OCI-LY1 (cell line): ENCODE results near the gene PTPN4.

ENCODE experiments used
- EZH2 ChIP-seq: fragments of 200-600 bp; sonication (generic), shearing (Covaris generic); IDR thresholded peaks from 2 replicates; pipeline ENCODE4 v1.8.0; 2017; ENCODE audit warnings: borderline replicate concordance, mixed run types, mild to moderate bottlenecking, antibody characterized with exemption, low read length, moderate library complexity, mixed read lengths
- TF ChIP-seq, protein P1 (sequence below): fragments of 200-600 bp; sonication (generic), shearing (Covaris generic); IDR thresholded peaks from 2 replicates; pipeline ENCODE4 v1.5.1; 2017; ENCODE audit warnings: mild to moderate bottlenecking, antibody characterized with exemption, low read length, moderate library complexity, mixed read lengths

DNA sequence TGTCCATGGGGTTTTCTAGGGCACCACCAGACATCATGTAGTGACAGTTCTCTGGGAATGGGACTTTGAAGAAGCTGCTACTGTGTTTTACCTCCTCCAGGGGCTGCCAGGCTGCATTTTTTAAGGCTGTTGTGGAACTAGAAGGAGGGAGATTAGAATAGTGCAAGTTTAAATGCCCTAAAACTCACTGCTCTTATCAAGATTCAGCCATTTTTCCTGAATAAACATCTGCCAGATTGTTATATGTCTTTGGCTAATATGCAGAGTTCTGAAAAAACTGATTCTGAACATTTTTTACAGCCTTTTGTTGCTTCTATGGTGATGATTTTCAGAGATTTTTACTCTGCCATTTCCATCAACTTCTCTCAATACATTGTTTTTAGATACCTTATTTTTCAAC lies 244.5 kb downstream of the PTPN4 start:
- TF ChIP-seq, protein P1, sequence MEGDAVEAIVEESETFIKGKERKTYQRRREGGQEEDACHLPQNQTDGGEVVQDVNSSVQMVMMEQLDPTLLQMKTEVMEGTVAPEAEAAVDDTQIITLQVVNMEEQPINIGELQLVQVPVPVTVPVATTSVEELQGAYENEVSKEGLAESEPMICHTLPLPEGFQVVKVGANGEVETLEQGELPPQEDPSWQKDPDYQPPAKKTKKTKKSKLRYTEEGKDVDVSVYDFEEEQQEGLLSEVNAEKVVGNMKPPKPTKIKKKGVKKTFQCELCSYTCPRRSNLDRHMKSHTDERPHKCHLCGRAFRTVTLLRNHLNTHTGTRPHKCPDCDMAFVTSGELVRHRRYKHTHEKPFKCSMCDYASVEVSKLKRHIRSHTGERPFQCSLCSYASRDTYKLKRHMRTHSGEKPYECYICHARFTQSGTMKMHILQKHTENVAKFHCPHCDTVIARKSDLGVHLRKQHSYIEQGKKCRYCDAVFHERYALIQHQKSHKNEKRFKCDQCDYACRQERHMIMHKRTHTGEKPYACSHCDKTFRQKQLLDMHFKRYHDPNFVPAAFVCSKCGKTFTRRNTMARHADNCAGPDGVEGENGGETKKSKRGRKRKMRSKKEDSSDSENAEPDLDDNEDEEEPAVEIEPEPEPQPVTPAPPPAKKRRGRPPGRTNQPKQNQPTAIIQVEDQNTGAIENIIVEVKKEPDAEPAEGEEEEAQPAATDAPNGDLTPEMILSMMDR: no peak
- TF ChIP-seq EZH2: no peak
